HepG2 (cell line): Measurements from ENCODE around the gene NOL12. TPM values are rescaled to one million over a fixed set of nuclear protein-coding genes. Genes with fewer than 3 reads are reported as not detected.

Experiments
- CBFB ChIP-seq: sonication (generic); formaldehyde crosslinking; IDR thresholded peaks from 2 replicates; pipeline ENCODE4 v1.4.0; 2020; ENCODE audit warnings: missing genetic modification reagents
- FOSL1 ChIP-seq: sonication (generic); formaldehyde crosslinking; IDR thresholded peaks from 2 replicates; pipeline ENCODE4 v1.9.0; 2021; ENCODE audit warnings: missing genetic modification reagents, borderline replicate concordance
- KDM2A ChIP-seq: sonication (generic); formaldehyde crosslinking; IDR thresholded peaks from 2 replicates; pipeline ENCODE4 v1.4.0; 2020; ENCODE audit warnings: low read depth, missing genetic modification reagents, borderline replicate concordance
- LRRFIP1 ChIP-seq: sonication (generic); formaldehyde crosslinking; conservative IDR thresholded peaks from 2 replicates; pipeline ENCODE4 v1.4.0; 2020; ENCODE audit warnings: missing genetic modification reagents
- NPAS2 ChIP-seq: sonication (generic); formaldehyde crosslinking; IDR thresholded peaks from 2 replicates; pipeline ENCODE4 v1.8.0; 2022; ENCODE audit warnings: mild to moderate bottlenecking, missing genetic modification reagents, borderline replicate concordance
- NR2F1 ChIP-seq, 2 experiments: fragments of 450-650 bp in 1 of 2; formaldehyde crosslinking in 1 of 2; IDR thresholded peaks; 2 replicates each; pipeline versions ENCODE4 v1.5.0 to v1.6.1; 2016 to 2020; ENCODE audit warnings: mild to moderate bottlenecking in 1 of 2, missing compliant biosample characterization in 1 of 2, missing genetic modification reagents in 1 of 2, moderate library complexity in 1 of 2
- NR3C1 ChIP-seq: sonication (generic); formaldehyde crosslinking; IDR thresholded peaks from 2 replicates; pipeline ENCODE4 v1.4.0; 2020; ENCODE audit warnings: missing genetic modification reagents
- PRMT3 ChIP-seq: sonication (generic); formaldehyde crosslinking; IDR thresholded peaks from 2 replicates; pipeline ENCODE4 v1.8.1; 2022; ENCODE audit warnings: low read depth, mild to moderate bottlenecking, moderate library complexity, missing genetic modification reagents, borderline replicate concordance
- RCOR2 ChIP-seq: IDR thresholded peaks from 2 replicates; pipeline ENCODE4 v1.6.1; 2016; ENCODE audit warnings: missing biosample characterization, missing genetic modification reagents
- SMARCC2 ChIP-seq: fragments of 450-650 bp; IDR thresholded peaks from 2 replicates; pipeline ENCODE4 v1.6.1; 2017; ENCODE audit warnings: antibody characterized with exemption, mild to moderate bottlenecking
- SPEN ChIP-seq: sonication (generic); formaldehyde crosslinking; IDR thresholded peaks from 2 replicates; pipeline ENCODE4 v1.5.1; 2020; ENCODE audit warnings: low read depth, mild to moderate bottlenecking, missing genetic modification reagents
- ZBTB46 ChIP-seq: sonication (generic); formaldehyde crosslinking; IDR thresholded peaks from 2 replicates; pipeline ENCODE4 v1.4.0; 2020; ENCODE audit warnings: mild to moderate bottlenecking, missing genetic modification reagents, borderline replicate concordance
- ZNF33B ChIP-seq: sonication (generic); formaldehyde crosslinking; IDR thresholded peaks from 2 replicates; pipeline ENCODE4 v1.5.1; 2020; ENCODE audit warnings: mild to moderate bottlenecking, missing genetic modification reagents
- ZNF569 ChIP-seq: sonication (generic); formaldehyde crosslinking; IDR thresholded peaks from 2 replicates; pipeline ENCODE4 v1.5.0; 2020; ENCODE audit warnings: mild to moderate bottlenecking, missing genetic modification reagents, moderate library complexity, borderline replicate concordance
- ZNF580 ChIP-seq: IDR thresholded peaks from 2 replicates; pipeline ENCODE4 v1.6.1; 2016; ENCODE audit warnings: low read depth, borderline replicate concordance
- ZNF670 ChIP-seq: sonication (generic); formaldehyde crosslinking; IDR thresholded peaks from 2 replicates; pipeline ENCODE4 v1.8.0; 2022; ENCODE audit warnings: mild to moderate bottlenecking, missing genetic modification reagents, borderline replicate concordance
- ZNF768 ChIP-seq: sonication (generic); formaldehyde crosslinking; IDR thresholded peaks from 2 replicates; pipeline ENCODE4 v1.4.0; 2020; ENCODE audit warnings: missing genetic modification reagents
- ZNF770 ChIP-seq: sonication (generic); formaldehyde crosslinking; IDR thresholded peaks from 2 replicates; pipeline ENCODE4 v1.5.0; 2020; ENCODE audit warnings: mild to moderate bottlenecking, missing genetic modification reagents
- ZNF792 ChIP-seq: IDR thresholded peaks from 2 replicates; pipeline ENCODE4 v1.6.1; 2016
- polyA plus RNA-seq, 8 experiments: library from polyadenylated mRNA; depleted of rRNA in 3 of 8; stranded (reverse) in 7 of 8; unstranded in 1 of 8; fragments of >200 nt; fragmentation: Illumina TruSeq in 4 of 8; extraction: Trizol in 4 of 8; gene quantifications; 2 replicates each; pipeline versions ENCODE4 v1.2.1 to v1.2.3, GENCODE V29; 2011 to 2016; ENCODE audit warnings: low read depth in 4 of 8, missing spikeins in 1 of 8, mixed read lengths in 1 of 8; ENCODE audit not compliant: insufficient read depth in 1 of 8
- total RNA-seq, 5 experiments: library from RNA; depleted of rRNA; stranded (reverse); fragments of >200 nt; fragmentation: Illumina TruSeq; extraction: Trizol; gene quantifications; 2 replicates each; pipeline ENCODE4 v1.2.3, GENCODE V29; 2016; ENCODE audit warnings: low read depth in 1 of 5
- TF ChIP-seq, protein P1 (sequence below): sonication (generic); formaldehyde crosslinking; IDR thresholded peaks from 2 replicates; pipeline ENCODE4 v1.4.0; 2020; ENCODE audit warnings: mild to moderate bottlenecking, missing genetic modification reagents

Gene NOL12
- total and polyA plus RNA-seq, 2 of the 13 experiments (the other 11 are each of a cell fraction or from before 2014, with no cell fraction given), result 14.3 to 31.4 TPM

DNA sequence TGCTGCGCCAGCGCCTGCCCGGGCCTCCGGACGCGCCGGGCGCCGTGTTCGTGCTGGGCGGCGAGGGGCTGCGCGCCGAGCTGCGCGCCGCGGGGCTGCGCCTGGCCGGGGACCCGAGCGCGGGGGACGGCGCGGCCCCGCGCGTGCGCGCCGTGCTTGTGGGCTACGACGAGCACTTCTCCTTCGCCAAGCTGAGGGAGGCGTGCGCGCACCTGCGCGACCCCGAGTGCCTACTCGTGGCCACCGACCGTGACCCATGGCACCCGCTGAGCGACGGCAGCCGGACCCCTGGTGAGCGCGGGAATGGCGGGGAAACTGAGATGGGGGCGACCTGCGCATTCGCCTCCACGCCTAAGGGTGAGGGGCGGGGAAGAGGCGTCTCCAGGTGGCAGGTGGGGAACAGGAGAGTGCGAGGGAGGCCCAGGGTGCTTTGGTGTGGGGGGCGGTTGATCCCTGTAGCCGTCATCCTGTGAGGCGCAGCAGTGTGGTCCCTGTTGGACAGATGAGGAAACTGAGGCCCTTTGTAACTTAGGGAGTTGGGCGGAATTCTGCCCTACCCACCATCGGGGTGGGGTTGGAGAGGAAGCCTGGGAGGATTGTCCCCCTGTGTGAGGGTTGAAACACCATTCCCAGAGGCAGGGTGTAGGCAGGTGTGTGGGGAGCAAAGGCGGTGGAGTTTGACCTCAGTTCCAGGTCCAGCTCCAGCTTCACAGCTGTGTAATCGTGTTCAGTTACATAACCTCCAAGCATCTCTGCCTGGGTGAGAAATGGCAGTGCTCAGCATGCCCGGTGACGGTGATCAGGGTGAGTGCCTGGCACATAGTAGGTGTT, 26.9 kb upstream of the NOL12 start (continued):
- TF ChIP-seq ZNF770 (CRISPR knock-in tag) (no peak; the same call in 1 of the 2 replicates), ZNF580 (CRISPR knock-in tag) (peak; percentile 54; the same call in 1 of the 2 replicates), SMARCC2 (no peak), SPEN (CRISPR knock-in tag) (peak; percentile 87), ZNF792 (CRISPR knock-in tag) (no peak), FOSL1 (CRISPR knock-in tag) (no peak), ZNF768 (CRISPR knock-in tag) (no peak), NR3C1 (no peak), NPAS2 (CRISPR knock-in tag) (no peak), KDM2A (CRISPR knock-in tag) (peak; percentile 43), LRRFIP1 (CRISPR knock-in tag) (no peak), RCOR2 (CRISPR knock-in tag) (peak; percentile 80; the same call in 1 of the 2 replicates), PRMT3 (CRISPR knock-in tag) (no peak), ZBTB46 (CRISPR knock-in tag) (peak; percentile 7; the same call in 1 of the 2 replicates), NR2F1 (CRISPR knock-in tag; IDR thresholded peaks at IDR 0.05) (peak; percentile 62 to 71; a peak in 3 of 4 replicates), ZNF569 (no peak), CBFB (CRISPR knock-in tag) (0 out of 2 replicates have a peak, but pooled peaks have one; percentile 60), ZNF33B (CRISPR knock-in tag) (0 out of 2 replicates have a peak, but pooled peaks have one; percentile 42), ZNF670 (CRISPR knock-in tag) (0 out of 2 replicates have a peak, but pooled peaks have one; percentile 63)
- TF ChIP-seq, protein P1, sequence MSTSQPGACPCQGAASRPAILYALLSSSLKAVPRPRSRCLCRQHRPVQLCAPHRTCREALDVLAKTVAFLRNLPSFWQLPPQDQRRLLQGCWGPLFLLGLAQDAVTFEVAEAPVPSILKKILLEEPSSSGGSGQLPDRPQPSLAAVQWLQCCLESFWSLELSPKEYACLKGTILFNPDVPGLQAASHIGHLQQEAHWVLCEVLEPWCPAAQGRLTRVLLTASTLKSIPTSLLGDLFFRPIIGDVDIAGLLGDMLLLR (CRISPR knock-in tag), result no peak
